NCI-H2196 (cell line): ENCODE data around the gene MIGA2.
"Not testable (repeated sequence)": the region's sequence is repeated elsewhere in the genome, so short reads cannot be mapped to it uniquely, and the experiment has no call there.

Source experiments
- DNase-seq: peaks from one replicate; lab custom pipeline; 2025; ENCODE audit not compliant: unreplicated experiment; lab: John Stamatoyannopoulos, UW

Gene MIGA2

GRCh38 chr9:129097671-129098306 lies 61.4 kb downstream of the MIGA2 start:
- DNase-seq: no peak

GRCh38 chr9:129098328-129098727 lies 61.9 kb downstream of the MIGA2 start:
- no peak for DNase-seq

GRCh38 chr9:129100383-129101169 lies 64.2 kb downstream of the MIGA2 start:
- no peak for DNase-seq

GRCh38 chr9:129101279-129101678 lies 64.9 kb downstream of the MIGA2 start:
- DNase-seq: no peak

- DNase-seq: no peak
These were observed 65.7 kb downstream of the MIGA2 start for GRCh38 chr9:129102095-129102525.

GRCh38 chr9:129102791-129103594 lies 66.6 kb downstream of the MIGA2 start:
- DNase-seq: peak; percentile 76

- no peak for DNase-seq
These were observed 67.2 kb downstream of the MIGA2 start for GRCh38 chr9:129103595-129103965.

GRCh38 chr9:129104051-129104450 lies 67.6 kb downstream of the MIGA2 start:
- DNase-seq: no peak

GRCh38 chr9:129105857-129106694 lies 69.7 kb downstream of the MIGA2 start:
- no peak for DNase-seq

- no peak for DNase-seq
These were observed 71.2 kb downstream of the MIGA2 start for GRCh38 chr9:129107651-129108050.

- no peak for DNase-seq
These were observed 71.8 kb downstream of the MIGA2 start for GRCh38 chr9:129108083-129108804.

- DNase-seq: peak; percentile 26
These were observed 72.5 kb downstream of the MIGA2 start for GRCh38 chr9:129108805-129109536.

- DNase-seq: peak; percentile 15
These were observed 73.1 kb downstream of the MIGA2 start for GRCh38 chr9:129109537-129109903.

GRCh38 chr9:129109952-129110739 lies 73.7 kb downstream of the MIGA2 start:
- DNase-seq: no peak

GRCh38 chr9:129110740-129111527 lies 74.5 kb downstream of the MIGA2 start, which contains the start of the genes CRAT and PTPA:
Gene CRAT, minus strand, starts transcription at chr9:129110793. Its CDS starts 284 bp downstream, at chr9:129110509.
Gene PTPA, plus strand, starts transcription at chr9:129111415. Its CDS starts 186 bp downstream, at chr9:129111601.
- DNase-seq: peak; percentile 92

GRCh38 chr9:129111528-129112151 lies 75.2 kb downstream of the MIGA2 start:
- no peak for DNase-seq

- not testable (repeated sequence) for DNase-seq
These were observed 76.1 kb downstream of the MIGA2 start for GRCh38 chr9:129112526-129112925.
